ENCODE results near the gene SERPINI1. TPM values are rescaled to one million over a fixed set of nuclear protein-coding genes. Genes with fewer than 3 reads are reported as not detected.

SERPINI1 gene
- total and polyA plus RNA-seq, 9 of the 15 experiments (the other 6 are each of a cell fraction or from before 2014, with no cell fraction given) = 1.6 to 9.9 (median 3.5) TPM

DNA sequence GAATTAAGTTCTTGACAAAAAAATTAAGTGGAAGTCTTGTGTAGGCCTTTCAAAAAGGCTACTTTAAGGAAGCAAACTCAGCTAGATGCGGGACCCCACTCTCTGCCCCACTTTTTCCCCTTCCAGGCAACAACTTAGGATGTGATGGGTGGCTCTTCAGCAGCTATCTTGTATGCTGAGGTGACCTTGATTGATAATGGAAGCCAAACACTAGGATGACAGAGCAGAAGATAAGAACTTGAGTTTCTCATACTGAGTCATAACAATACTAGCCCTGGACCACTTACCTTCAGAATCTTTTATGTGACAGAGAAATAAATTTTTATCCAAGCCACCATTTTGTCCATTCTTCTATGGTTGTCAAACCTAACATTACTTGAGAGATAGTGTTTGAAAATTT lies 16.9 kb upstream of the SERPINI1 start (continued):
- TF ChIP-seq SMARCA4 (IDR thresholded peaks at IDR 0.05) (peak; percentile 39; the same call in 1 of the 2 replicates), ZNF398 (CRISPR knock-in tag; IDR thresholded peaks at IDR 0.05) (no peak), SPI1 (IDR thresholded peaks at IDR 0.05; ENCODE audit: borderline replicate concordance, low read depth, low read length) (no peak), PKNOX1 (IDR thresholded peaks at IDR 0.05) (peak; percentile 40; the same call in 1 of the 2 replicates), SMARCC2 (IDR thresholded peaks at IDR 0.05; ENCODE audit: low read depth) (no peak), NCOR1 (IDR thresholded peaks at IDR 0.05) (peak; percentile 16; the same call in 1 of the 2 replicates), DPF2 (IDR thresholded peaks at IDR 0.05) (peak; percentile 71), FOXM1 (IDR thresholded peaks at IDR 0.05; ENCODE audit: low read depth) (peak; percentile 22; the same call in 1 of the 2 replicates), FOXM1 (CRISPR knock-in tag; IDR thresholded peaks at IDR 0.05; ENCODE audit: low read depth) (no peak), SOX6 (IDR thresholded peaks at IDR 0.05) (peak; percentile 23; the same call in 1 of the 2 replicates), CAMTA2 (CRISPR knock-in tag; conservative IDR thresholded peaks at IDR 0.05) (no peak), KDM1A (IDR thresholded peaks at IDR 0.05) (peak in 1 of 2 experiments; percentile 72; a peak in 3 of 4 replicates), MAFG (tag; conservative IDR thresholded peaks at IDR 0.05) (0 out of 2 replicates have a peak, but pooled peaks have one; percentile 7), CTBP1 (IDR thresholded peaks at IDR 0.05; ENCODE audit: borderline replicate concordance) (no peak), CBX1 (IDR thresholded peaks at IDR 0.05; ENCODE audit: low read depth) (no peak), EHMT2 (IDR thresholded peaks at IDR 0.05) (0 out of 2 replicates have a peak, but pooled peaks have one; percentile 37), BCOR (IDR thresholded peaks at IDR 0.05) (peak; percentile 78; the same call in 1 of the 2 replicates), TEAD2 (tag; IDR thresholded peaks at IDR 0.05) (no peak), ADNP (tag; IDR thresholded peaks at IDR 0.05) (peak; percentile 77), ZNF316 (IDR thresholded peaks at IDR 0.05) (peak; percentile 22; the same call in 1 of the 2 replicates), MEIS2 (IDR thresholded peaks at IDR 0.05; ENCODE audit: partially characterized antibody) (peak; percentile 48), MAFF (IDR thresholded peaks at IDR 0.05; ENCODE audit: low read length) (0 out of 2 replicates have a peak, but pooled peaks have one; percentile 11)
- TF ChIP-seq, protein P1, sequence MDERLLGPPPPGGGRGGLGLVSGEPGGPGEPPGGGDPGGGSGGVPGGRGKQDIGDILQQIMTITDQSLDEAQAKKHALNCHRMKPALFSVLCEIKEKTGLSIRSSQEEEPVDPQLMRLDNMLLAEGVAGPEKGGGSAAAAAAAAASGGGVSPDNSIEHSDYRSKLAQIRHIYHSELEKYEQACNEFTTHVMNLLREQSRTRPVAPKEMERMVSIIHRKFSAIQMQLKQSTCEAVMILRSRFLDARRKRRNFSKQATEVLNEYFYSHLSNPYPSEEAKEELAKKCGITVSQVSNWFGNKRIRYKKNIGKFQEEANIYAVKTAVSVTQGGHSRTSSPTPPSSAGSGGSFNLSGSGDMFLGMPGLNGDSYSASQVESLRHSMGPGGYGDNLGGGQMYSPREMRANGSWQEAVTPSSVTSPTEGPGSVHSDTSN (CRISPR knock-in tag; IDR thresholded peaks at IDR 0.05; ENCODE audit: low read depth) = no peak
- TF ChIP-seq, protein P1 (tag; conservative IDR thresholded peaks at IDR 0.05; ENCODE audit: low read depth) = 0 out of 2 replicates have a peak, but pooled peaks have one; percentile 20
- TF ChIP-seq, protein P2, sequence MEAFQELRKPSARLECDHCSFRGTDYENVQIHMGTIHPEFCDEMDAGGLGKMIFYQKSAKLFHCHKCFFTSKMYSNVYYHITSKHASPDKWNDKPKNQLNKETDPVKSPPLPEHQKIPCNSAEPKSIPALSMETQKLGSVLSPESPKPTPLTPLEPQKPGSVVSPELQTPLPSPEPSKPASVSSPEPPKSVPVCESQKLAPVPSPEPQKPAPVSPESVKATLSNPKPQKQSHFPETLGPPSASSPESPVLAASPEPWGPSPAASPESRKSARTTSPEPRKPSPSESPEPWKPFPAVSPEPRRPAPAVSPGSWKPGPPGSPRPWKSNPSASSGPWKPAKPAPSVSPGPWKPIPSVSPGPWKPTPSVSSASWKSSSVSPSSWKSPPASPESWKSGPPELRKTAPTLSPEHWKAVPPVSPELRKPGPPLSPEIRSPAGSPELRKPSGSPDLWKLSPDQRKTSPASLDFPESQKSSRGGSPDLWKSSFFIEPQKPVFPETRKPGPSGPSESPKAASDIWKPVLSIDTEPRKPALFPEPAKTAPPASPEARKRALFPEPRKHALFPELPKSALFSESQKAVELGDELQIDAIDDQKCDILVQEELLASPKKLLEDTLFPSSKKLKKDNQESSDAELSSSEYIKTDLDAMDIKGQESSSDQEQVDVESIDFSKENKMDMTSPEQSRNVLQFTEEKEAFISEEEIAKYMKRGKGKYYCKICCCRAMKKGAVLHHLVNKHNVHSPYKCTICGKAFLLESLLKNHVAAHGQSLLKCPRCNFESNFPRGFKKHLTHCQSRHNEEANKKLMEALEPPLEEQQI (IDR thresholded peaks at IDR 0.05) = peak; percentile 41; the same call in 1 of the 2 replicates

Measured in K562 (cell line).